Activated naive CD8-positive, alpha-beta T cell treated with anti-CD3 and anti-CD28 coated beads, Interleukin-2, amount 10 ng/mL, durations not matched to agents 7 days and 5 days (primary cell): ENCODE data around the gene STOM. TPM values are rescaled to one million over a fixed set of nuclear protein-coding genes. Genes with fewer than 3 reads are reported as not detected.
A peak's percentile ranks its signal among the peaks of the same experiment; 100 is the strongest.

ENCODE experiments used
- ATAC-seq: fragments of 150-1000 bp; cut with Tn5 transposase; one replicate; pipeline ENCODE4 v1.10.0; 2021; ENCODE audit warnings: low read depth, moderate library complexity
- POLR2A ChIA-PET: fragments of 350-600 bp; sonication (Branson Sonifier 250); formaldehyde crosslinking; loops from one replicate; lab custom pipeline; 2021; ENCODE audit warnings: antibody characterized with exemption; lab: Charles Lee
- DNase-seq: peaks from one replicate; pipeline ENCODE4 v3.0.0; 2021
- H3K27ac Mint-ChIP-seq: one replicate; pipeline ENCODE4 v1.8.0; 2022; ENCODE audit warnings: mild to moderate bottlenecking, mixed read lengths
- H3K27me3 Mint-ChIP-seq: one replicate; pipeline ENCODE4 v1.8.0; 2022; ENCODE audit warnings: mild to moderate bottlenecking, moderate library complexity, mixed read lengths
- H3K36me3 Mint-ChIP-seq: one replicate; pipeline ENCODE4 v1.8.0; 2021; ENCODE audit warnings: mild to moderate bottlenecking, mixed read lengths
- H3K4me1 Mint-ChIP-seq: one replicate; pipeline ENCODE4 v1.8.0; 2021; ENCODE audit warnings: mixed read lengths
- H3K4me3 Mint-ChIP-seq: one replicate; pipeline ENCODE4 v1.8.0; 2022; ENCODE audit warnings: mild to moderate bottlenecking, moderate library complexity, mixed read lengths
- H3K9me3 Mint-ChIP-seq: one replicate; pipeline ENCODE4 v1.8.0; 2021; ENCODE audit warnings: mixed read lengths
- total RNA-seq, 2 experiments: library from RNA; stranded (reverse); gene quantifications; one replicate each; pipeline ENCODE4 v1.2.3, GENCODE V29; 2021

Gene STOM
- total RNA-seq, 2 experiments from 2014 or later: 87.4 to 95.4 TPM

DNA sequence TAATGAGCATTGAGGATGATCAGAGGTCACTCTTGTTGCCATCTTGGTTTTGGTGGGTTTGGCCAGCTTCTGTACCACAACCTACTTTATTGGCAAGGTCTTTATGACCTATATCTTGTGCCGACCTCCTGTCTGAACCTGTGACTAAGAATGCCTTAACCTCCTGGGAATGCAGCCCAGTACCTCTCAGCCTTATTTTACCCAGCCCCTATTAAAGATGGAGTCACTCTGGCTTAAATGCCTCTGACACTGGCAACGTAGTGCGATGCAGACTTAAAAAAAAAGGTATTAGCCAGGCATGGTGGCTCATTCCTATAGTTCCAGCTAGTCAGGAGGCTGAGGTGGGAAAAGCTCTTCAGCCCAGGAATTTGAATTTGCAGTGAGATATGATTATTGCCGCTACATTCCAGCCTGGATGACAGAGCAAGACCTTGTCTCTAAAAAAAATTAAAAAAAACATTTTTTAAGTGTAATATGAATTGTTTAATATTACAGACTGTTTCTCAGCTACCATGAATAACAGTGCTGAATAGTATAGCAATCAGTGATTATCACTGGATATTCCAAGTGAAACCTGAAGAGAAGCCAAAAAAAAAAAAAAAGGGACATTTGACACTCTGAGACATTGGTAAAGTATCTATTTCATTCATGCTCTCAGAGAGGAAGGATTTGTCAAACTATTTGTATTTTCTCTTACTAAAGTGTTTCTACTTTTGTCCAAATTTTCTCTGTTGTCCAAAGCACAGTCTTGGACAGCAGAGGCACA, 18.3 kb upstream of the STOM start:
- H3K36me3 Mint-ChIP-seq: no peaks in the 10 kb centered on the region
- no peak overlapping the region for H3K4me3 Mint-ChIP-seq
- H3K4me1 Mint-ChIP-seq: peaks cover 16% of the 10 kb centered on the region
- peaks cover 10% of the 10 kb centered on the region for H3K27me3 Mint-ChIP-seq
- no peaks in the 10 kb centered on the region for H3K9me3 Mint-ChIP-seq
- no peak for DNase-seq
- POLR2A ChIA-PET: no interaction called here
- ATAC-seq: no peak
- H3K27ac Mint-ChIP-seq: no peak overlapping the region

DNA sequence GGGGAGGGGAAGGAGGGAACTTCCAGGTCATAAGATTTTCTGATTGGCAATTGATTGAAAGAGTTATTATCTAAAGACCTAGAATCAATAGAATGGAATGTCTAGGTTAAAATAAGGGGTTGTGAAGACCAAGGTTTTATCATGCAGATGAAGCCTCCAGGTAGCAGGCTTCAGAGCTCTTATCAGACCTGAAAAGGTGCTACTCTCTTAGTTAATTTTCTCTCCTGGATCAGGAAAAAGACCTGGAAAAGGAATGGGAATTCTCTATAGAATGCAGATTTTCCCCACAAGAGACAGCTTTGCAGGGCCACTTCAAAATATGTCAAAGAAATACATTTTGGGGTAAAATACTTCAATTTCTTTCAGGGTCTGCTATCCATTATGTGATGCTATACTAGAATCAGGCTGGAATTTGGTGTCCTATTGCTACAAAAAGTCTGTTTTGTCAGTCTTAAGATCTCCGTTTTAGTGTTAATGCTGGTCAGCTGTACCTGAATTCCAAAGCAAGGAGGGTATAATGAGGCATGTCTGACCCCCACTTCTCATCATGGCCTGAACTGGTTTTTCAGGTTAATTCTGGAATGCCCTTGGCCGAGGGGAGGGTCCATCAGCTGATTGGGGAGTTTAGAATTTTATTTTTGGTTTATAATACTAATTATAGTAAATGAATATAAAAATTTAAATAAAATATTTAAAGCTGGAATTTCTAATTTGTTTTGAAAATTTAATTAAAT, 16.6 kb upstream of the STOM start:
- DNase-seq (no peak), ATAC-seq (no peak)
- POLR2A ChIA-PET: interaction anchor here (1.4 kb wide), 1 partner anchor 16 kb away, joined by 4 read pairs; no protein-coding TSS in a partner anchor
- Mint-ChIP-seq H3K4me1 (peaks cover 3% of the 10 kb centered on the region), H3K27ac (no peak overlapping the region), H3K9me3 (no peaks in the 10 kb centered on the region), H3K4me3 (no peak overlapping the region), H3K36me3 (no peaks in the 10 kb centered on the region), H3K27me3 (peaks cover 12% of the 10 kb centered on the region)

DNA sequence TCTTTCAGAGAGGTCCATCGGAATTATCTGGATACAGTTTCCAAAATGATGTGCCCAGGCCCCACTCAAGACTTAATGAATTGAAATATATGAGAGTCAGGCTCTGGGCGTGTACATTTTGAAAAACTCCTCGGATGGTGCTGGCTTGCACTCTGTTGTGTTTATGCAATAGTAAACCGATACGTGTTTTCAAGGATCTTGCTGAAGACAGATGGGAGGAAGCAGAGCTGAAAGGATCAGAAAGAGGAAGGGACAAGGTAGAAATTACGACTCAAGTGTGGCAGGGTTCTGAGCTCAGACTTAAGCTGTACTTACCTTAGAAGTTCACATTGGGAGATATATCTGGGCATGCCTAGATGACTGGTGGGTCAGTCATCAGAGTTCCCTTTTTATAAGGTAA, 13.7 kb upstream of the STOM start:
- Mint-ChIP-seq H3K4me3 (no peak overlapping the region), H3K27me3 (peaks cover 15% of the 10 kb centered on the region), H3K4me1 (peaks cover 5% of the 10 kb centered on the region), H3K36me3 (no peaks in the 10 kb centered on the region), H3K9me3 (no peaks in the 10 kb centered on the region), H3K27ac (no peak overlapping the region)
- POLR2A ChIA-PET: no interaction called here
- DNase-seq: no peak
- no peak for ATAC-seq

DNA sequence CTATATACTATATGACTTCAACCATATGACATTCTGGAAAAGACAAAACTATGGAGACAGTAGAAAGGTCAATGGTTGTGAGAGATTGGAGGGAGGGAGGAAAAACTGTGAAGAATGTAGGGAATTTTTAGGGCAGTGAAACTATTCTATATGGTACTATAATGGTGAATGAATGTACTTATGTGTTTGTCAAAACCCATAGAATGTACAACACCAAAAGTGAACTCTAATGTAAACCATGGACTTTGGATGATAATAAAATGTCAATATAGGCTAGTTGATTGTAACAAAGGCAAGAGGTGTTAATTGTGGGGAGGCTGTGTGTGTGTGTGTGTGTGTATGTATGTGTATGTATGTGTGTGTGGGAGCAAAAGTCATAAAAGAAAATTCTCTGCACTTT, 10.8 kb upstream of the STOM start:
- Mint-ChIP-seq H3K9me3 (peaks cover 3% of the 10 kb centered on the region), H3K27ac (no peak overlapping the region), H3K36me3 (peaks cover 11% of the 10 kb centered on the region), H3K4me1 (peaks cover 2% of the 10 kb centered on the region), H3K4me3 (no peak overlapping the region), H3K27me3 (peaks cover 12% of the 10 kb centered on the region)
- POLR2A ChIA-PET: no interaction called here
- DNase-seq (no peak), ATAC-seq (no peak)

DNA sequence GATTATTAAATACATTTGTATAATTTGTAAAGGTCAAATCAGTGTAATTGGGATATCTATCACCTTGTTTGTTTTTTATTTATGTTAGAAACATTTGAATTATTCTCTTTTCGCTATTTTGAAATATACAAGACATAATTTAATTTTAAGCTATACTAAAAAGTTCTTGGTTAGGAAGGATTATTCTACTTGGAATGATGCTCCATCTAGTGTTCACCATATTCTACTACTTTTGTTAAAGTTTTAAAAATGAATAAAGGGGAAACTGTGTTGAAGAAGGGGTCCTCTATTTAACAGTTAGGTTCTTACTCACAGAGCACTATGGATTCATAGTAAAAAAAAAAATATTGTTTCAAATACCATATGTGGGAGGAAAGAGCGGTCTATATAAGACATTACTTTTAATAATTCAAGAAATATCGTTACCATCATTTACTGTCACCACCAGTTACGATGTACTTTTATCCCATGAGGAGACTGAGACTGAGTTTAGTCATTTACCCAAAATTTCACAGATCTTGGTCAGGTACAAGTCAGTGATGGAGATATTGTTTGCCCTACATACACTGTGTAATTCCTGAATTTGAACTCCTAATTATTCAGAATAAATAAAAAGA, 6.3 kb upstream of the STOM start:
- DNase-seq (no peak), ATAC-seq (no peak)
- no peak overlapping the region for H3K4me3 Mint-ChIP-seq
- peaks cover 3% of the 10 kb centered on the region for H3K9me3 Mint-ChIP-seq
- H3K36me3 Mint-ChIP-seq: peaks cover 12% of the 10 kb centered on the region
- H3K27ac Mint-ChIP-seq: no peak overlapping the region
- H3K4me1 Mint-ChIP-seq: peaks cover 14% of the 10 kb centered on the region
- POLR2A ChIA-PET: no interaction called here
- H3K27me3 Mint-ChIP-seq: peaks cover 3% of the 10 kb centered on the region

DNA sequence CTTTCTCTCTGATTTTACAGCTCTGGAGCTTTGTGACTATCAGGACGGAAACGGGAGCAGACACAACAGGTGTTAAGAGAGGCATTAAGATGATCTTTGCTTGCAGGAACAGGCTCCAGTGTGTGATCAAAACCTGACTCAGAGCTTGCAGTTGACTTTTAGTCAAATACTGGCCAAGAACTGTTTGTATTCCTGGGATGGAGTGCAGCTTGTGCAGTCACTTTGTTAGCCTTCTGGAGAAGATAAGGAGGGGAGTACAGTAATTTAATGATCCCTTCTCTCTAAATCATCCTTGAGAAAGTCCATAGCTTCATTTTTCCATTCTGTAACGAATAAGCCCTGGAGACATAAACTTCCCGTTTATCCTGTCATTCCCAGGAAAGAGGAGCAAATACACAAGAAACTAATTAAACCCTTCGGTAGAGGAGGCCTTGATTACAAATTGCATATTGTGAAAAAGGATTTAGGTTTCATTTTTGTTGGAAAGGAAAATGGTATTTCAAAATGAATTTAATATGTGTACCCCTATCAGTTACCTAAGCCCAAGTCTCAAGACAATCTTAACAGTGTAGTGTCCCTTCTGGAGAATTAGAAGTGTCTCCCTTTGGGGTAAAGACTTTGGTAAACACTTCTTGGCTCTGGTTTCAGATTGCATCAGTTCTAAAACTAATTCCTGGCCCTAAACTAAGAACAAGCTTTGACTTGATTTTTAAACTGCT, 3.1 kb upstream of the STOM start:
- Mint-ChIP-seq H3K27me3 (no peaks in the 10 kb centered on the region), H3K4me1 (peaks cover 28% of the 10 kb centered on the region), H3K4me3 (no peak overlapping the region), H3K36me3 (peaks cover 14% of the 10 kb centered on the region), H3K27ac (no peak overlapping the region), H3K9me3 (peaks cover 3% of the 10 kb centered on the region)
- ATAC-seq (no peak), DNase-seq (no peak)
- POLR2A ChIA-PET: interaction anchor here (0.5 kb wide), 1 partner anchor 31 kb away, joined by 3 read pairs; no protein-coding TSS in a partner anchor

DNA sequence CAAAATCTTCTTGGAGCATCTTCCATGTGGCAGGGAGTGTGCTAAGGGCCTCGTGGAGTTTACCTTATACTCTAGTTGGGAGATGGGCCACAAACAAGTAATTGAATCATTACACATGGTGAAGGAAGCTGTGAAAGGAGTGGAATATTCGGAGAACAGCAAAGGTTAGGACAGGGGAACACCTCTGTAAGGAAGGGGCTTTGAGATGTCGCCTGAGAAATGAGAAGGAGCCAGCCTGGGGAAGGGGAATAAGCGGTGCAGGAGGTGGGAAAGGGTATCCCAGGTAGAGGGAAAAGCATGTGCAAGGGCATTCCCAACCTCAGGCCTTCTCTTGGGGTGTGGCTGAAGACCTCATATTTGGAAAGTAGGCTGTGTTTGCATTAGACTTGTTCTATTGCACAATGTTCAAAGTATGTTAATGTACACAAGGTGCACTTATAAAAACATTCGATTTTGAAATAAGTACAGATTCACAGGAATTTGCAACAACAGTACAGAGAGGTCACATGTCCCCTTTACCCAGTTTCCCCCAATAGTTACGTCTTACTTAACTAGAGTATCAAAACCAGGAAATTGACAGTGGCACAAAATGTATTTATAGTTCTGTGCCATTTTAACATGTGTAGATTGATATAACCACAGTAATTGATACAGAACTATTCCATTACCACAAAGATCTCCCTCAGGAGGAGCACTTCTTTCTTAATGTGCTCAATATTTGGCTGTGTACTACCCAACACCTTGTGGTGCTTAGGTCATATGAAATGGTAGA, 2.4 kb upstream of the STOM start:
- Mint-ChIP-seq H3K4me1 (peaks cover 35% of the 10 kb centered on the region), H3K27me3 (no peaks in the 10 kb centered on the region), H3K4me3 (no peak overlapping the region), H3K36me3 (peaks cover 10% of the 10 kb centered on the region), H3K9me3 (no peaks in the 10 kb centered on the region), H3K27ac (no peak overlapping the region)
- POLR2A ChIA-PET: interaction anchor here (0.5 kb wide), 1 partner anchor 31 kb away, joined by 3 read pairs; no protein-coding TSS in a partner anchor
- DNase-seq (no peak), ATAC-seq (no peak)

DNA sequence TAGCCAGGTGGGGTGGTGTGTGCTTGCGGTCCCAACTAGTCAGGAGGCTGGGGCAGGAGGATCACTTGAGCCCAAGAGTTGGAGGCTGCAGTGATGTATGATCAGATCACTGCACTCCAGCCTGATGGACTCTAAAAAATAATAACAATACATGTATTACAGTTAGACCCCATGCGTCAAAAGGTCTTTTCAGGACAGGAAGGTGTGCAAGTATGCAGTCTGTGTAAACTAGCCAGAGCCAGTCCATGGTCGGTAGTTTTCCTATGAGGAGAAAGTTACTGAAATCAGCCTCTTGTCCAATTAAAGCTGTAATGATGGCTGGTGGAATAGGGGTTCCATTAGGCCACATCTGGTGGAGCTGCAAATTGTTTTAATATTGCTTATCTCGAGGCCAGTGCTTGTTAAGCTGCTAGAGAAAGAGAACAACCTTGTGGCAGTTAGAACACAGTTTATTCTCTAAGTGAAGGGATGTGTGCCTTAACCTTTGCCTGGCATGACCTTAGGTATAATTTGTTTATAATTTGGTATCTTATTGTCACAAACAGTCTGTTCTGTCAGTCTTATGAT, 1.5 kb upstream of the STOM start:
- no peak for ATAC-seq
- POLR2A ChIA-PET: no interaction called here
- Mint-ChIP-seq H3K9me3 (no peaks in the 10 kb centered on the region), H3K4me1 (peaks cover 36% of the 10 kb centered on the region), H3K27ac (peak overlapping the region; percentile 65), H3K27me3 (no peaks in the 10 kb centered on the region), H3K4me3 (peak overlapping the region; percentile 54), H3K36me3 (peaks cover 12% of the 10 kb centered on the region)
- DNase-seq: no peak

DNA sequence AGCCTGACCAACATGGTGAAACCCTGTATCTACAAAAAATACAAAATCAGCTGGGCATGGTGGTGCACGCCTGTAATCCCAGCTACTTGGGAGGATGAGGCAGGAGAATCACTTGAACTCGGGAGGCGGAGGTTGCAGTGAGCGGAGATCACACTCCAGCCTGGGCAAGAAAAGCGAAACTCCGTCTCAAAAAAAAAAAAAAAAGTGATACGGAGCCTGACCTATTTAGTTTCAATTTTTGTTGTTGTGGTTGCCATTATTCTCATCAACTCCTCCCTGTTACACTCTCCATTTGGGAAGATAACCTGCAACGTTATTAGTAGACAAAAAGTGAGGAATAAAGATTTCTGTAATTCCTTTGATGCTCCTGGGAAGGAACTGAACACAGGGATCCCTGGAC, 1.3 kb downstream of the STOM start:
- POLR2A ChIA-PET: interaction anchor here (1.4 to 1.6 kb wide), 2 partner anchors 10 to 15 kb away, joined by 8 to 9 read pairs; no protein-coding TSS in a partner anchor
- Mint-ChIP-seq H3K27me3 (no peaks in the 10 kb centered on the region), H3K9me3 (no peaks in the 10 kb centered on the region), H3K36me3 (peaks cover 23% of the 10 kb centered on the region), H3K27ac (peak overlapping the region; percentile 67), H3K4me1 (peaks cover 46% of the 10 kb centered on the region), H3K4me3 (peak overlapping the region; percentile 92)
- ATAC-seq (no peak), DNase-seq (no peak)

DNA sequence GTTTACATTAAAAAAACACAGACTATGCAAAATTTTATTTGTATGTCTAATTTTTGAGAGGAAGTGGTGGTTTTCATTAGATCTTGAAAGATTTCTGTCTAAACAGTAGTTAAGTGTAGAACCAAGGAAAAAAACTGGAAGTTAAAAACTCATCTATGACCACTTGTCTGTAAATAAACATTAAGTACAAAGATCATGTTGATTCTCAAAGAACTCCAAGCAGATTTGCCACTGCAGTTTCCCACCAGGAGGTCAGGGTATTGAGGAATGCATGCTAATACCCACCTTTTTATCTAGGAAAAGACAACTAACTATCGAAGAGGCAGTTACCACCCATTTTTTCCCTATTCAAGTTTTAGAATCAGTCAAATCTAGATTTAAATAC, 1.9 kb downstream of the STOM start:
- H3K36me3 Mint-ChIP-seq: peaks cover 23% of the 10 kb centered on the region
- no peaks in the 10 kb centered on the region for H3K27me3 Mint-ChIP-seq
- ATAC-seq (no peak), DNase-seq (no peak)
- H3K4me3 Mint-ChIP-seq: peak overlapping the region; percentile 92
- no peaks in the 10 kb centered on the region for H3K9me3 Mint-ChIP-seq
- no peak overlapping the region for H3K27ac Mint-ChIP-seq
- POLR2A ChIA-PET: interaction anchor here (1.6 kb wide), 1 partner anchor 14 kb away, joined by 9 read pairs; no protein-coding TSS in a partner anchor
- H3K4me1 Mint-ChIP-seq: peaks cover 46% of the 10 kb centered on the region

DNA sequence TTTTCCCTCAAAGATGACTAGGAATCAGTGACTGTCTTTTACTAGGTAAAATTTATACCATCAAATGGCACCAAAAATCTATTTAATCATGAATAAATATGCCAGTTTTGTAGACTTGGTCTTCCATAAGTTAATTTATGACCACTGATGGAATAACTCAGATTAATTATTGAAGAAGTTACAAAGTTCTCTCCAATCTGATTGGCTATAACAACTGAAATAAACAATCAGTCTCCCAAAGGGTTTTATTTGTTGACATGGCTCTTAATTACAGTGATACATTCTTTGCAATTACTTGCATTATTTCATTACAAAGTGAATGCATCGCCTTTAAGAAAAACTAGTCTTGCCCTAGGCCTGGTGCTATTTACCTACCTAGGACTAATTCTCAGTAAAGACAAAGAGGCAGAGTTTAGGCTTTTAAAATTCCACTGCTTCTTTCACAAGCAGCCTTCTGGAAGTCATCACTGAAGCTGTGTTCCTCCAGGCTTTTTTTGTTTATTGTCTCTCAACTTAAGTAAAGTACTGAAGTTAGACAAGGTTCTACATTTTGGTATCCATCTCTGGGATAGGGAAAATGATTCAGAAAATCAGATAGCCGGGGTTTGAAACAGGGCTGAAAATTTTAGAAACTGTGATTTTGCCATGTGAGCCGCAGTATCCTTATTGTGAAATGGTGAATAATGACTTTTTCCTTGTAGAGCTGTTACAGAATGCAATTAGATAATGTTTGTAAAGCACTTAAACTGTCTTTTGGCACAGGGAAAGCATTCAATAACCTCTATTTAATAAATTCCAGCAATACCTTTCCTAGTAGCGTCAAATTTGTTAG, 2.5 kb downstream of the STOM start:
- DNase-seq (no peak), ATAC-seq (no peak)
- H3K4me3 Mint-ChIP-seq: peak overlapping the region; percentile 92
- H3K36me3 Mint-ChIP-seq: peaks cover 23% of the 10 kb centered on the region
- POLR2A ChIA-PET: no interaction called here
- H3K9me3 Mint-ChIP-seq: no peaks in the 10 kb centered on the region
- H3K27me3 Mint-ChIP-seq: no peaks in the 10 kb centered on the region
- peaks cover 43% of the 10 kb centered on the region for H3K4me1 Mint-ChIP-seq
- H3K27ac Mint-ChIP-seq: no peak overlapping the region
